ENCODE data around the gene SCGB1C2.

SCGB1C2 gene

DNA sequence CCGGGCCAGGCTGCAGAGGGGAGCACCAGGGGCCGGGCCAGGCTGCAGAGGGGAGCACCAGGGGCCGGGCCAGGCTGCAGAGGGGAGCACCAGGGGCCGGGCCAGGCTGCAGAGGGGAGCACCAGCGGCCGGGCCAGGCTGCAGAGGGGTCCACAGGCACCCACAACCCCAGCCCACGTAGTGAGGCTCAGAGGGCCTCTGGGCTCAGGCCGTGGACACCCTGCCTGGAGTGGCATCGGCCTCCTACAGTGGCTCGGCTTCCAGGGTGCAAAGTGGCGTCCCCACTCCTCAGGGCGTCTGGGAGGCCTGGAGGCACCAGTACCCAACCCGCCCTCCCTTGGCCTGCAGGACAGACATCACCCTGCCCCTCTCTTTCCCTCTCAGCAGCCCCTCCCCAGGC, 34.5 kb downstream of the SCGB1C2 start:
- Histone ChIP-seq H3K27ac (ENCODE audit: insufficient read depth in 1 of 2, low read depth in 1 of 2, low read length in 2 of 2, poor library complexity in 1 of 2, severe bottlenecking in 2 of 2) (no peak overlapping the region), H3K4me1 (ENCODE audit: control extremely low read depth in 1 of 4, control insufficient read depth in 4 of 4, insufficient read depth in 4 of 4, low read length in 3 of 4) (no peaks in the 10 kb centered on the region), H3K4me3 (ENCODE audit: control insufficient read depth in 1 of 7, extremely low read depth in 1 of 7, insufficient read depth in 4 of 7, low read depth in 2 of 7, low read length in 6 of 7) (no peak overlapping the region), H3K36me3 (ENCODE audit: control insufficient read depth in 4 of 4, insufficient read depth in 4 of 4, low read length in 3 of 4) (no peaks in the 10 kb centered on the region), H3K27me3 (replicated peaks in 2 of 5; ENCODE audit: control insufficient read depth in 4 of 5, insufficient read depth in 5 of 5, low read length in 4 of 5) (peaks cover 0 to 7% (median 0%) of the 10 kb centered on the region in 5 experiments), H3K9me3 (ENCODE audit: control extremely low read depth in 1 of 5, control insufficient read depth in 4 of 5, insufficient read depth in 2 of 5, low read depth in 1 of 5, low read length in 4 of 5) (no peaks in the 10 kb centered on the region)
- ChIA-PET CTCF (interaction anchor here (2.5 kb wide), 1 partner anchor 137 kb away, joined by 9 read pairs; no protein-coding TSS in a partner anchor), POLR2A (no interaction called here)
- WGBS (ENCODE audit: insufficient coverage) = 97% methylated on average over 11 of the region's 13 CpGs
- no peak for DNase-seq

DNA sequence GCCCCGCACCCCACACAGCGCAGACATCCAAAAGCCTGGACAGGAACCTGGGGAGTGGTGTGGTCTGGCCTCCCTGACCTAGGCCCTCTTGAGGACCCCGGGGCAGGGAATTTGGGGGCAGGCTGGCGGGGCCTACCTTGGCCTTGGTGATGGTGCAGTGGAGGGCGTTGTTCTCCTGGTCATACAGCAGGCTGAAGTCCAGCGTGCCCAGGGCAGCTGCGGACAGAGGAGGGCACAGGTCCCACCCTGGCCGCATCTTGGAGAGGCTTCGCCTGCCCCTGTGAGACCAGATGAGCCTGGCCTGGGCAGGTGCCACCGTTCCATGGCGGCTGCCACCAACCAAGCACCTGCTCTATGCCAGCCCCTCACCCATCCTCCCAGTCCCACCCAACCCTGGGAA, 35.0 kb downstream of the SCGB1C2 start:
- Histone ChIP-seq H3K4me1 (ENCODE audit: control extremely low read depth in 1 of 4, control insufficient read depth in 4 of 4, insufficient read depth in 4 of 4, low read length in 3 of 4) (no peaks in the 10 kb centered on the region), H3K4me3 (ENCODE audit: control insufficient read depth in 1 of 7, extremely low read depth in 1 of 7, insufficient read depth in 4 of 7, low read depth in 2 of 7, low read length in 6 of 7) (no peak overlapping the region), H3K9me3 (ENCODE audit: control extremely low read depth in 1 of 5, control insufficient read depth in 4 of 5, insufficient read depth in 2 of 5, low read depth in 1 of 5, low read length in 4 of 5) (no peaks in the 10 kb centered on the region), H3K27ac (ENCODE audit: insufficient read depth in 1 of 2, low read depth in 1 of 2, low read length in 2 of 2, poor library complexity in 1 of 2, severe bottlenecking in 2 of 2) (no peak overlapping the region), H3K36me3 (ENCODE audit: control insufficient read depth in 4 of 4, insufficient read depth in 4 of 4, low read length in 3 of 4) (no peaks in the 10 kb centered on the region), H3K27me3 (replicated peaks in 2 of 5; ENCODE audit: control insufficient read depth in 4 of 5, insufficient read depth in 5 of 5, low read length in 4 of 5) (peaks cover 0 to 7% (median 0%) of the 10 kb centered on the region in 5 experiments)
- WGBS (ENCODE audit: insufficient coverage) = 95% methylated on average over 6 of the region's 11 CpGs
- no peak for DNase-seq
- ChIA-PET CTCF (interaction anchor here (1.2 to 2.5 kb wide), 3 partner anchors 7 to 213 kb away, joined by 5 to 9 read pairs (median 7); no protein-coding TSS in a partner anchor), POLR2A (no interaction called here)

DNA sequence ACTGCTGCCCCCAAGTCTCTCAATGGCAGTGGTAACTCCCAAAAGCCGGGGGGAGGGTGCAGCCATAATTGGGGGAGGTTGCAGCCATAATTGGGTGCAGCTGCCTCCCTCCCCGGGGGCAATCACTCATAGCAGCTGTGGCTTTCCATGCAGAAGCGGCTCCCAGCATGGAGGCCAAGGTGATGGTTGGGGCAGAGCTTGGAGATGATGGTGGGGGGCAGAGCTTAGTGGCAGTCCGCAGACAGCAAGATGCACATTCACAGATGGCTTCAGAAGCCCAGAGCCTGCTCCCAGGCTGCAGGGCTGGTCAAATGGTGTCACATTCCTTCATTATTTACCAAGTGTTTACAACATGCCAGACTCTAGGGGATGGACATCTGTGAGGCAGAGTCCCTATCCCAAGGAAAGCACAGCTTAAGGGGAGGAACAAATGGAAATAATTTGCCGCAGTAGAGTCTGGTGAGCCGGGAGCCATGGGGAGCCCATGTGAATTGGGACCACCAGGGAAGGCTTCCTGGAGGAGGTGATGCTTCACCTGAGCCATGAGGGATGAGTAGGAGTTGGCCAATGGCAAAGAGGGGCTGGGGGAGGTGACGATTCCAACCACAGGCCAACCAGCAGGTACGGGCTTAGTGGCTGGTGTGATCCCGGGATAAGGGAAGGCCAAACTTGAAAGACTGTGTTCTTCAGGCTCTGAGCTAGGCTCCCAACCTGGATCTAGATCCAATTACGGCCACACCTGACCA, 36.0 kb downstream of the SCGB1C2 start:
- DNase-seq = no peak
- no peak overlapping the region for H3K27ac ChIP-seq (ENCODE audit: insufficient read depth in 1 of 2, low read depth in 1 of 2, low read length in 2 of 2, poor library complexity in 1 of 2, severe bottlenecking in 2 of 2)
- H3K4me3 ChIP-seq (ENCODE audit: control insufficient read depth in 1 of 7, extremely low read depth in 1 of 7, insufficient read depth in 4 of 7, low read depth in 2 of 7, low read length in 6 of 7) = no peak overlapping the region
- H3K4me1 ChIP-seq (ENCODE audit: control extremely low read depth in 1 of 4, control insufficient read depth in 4 of 4, insufficient read depth in 4 of 4, low read length in 3 of 4) = no peaks in the 10 kb centered on the region
- peaks cover 0 to 11% (median 5%) of the 10 kb centered on the region in 5 experiments for H3K27me3 ChIP-seq (replicated peaks in 2 of 5; ENCODE audit: control insufficient read depth in 4 of 5, insufficient read depth in 5 of 5, low read length in 4 of 5)
- no peaks in the 10 kb centered on the region for H3K9me3 ChIP-seq (ENCODE audit: control extremely low read depth in 1 of 5, control insufficient read depth in 4 of 5, insufficient read depth in 2 of 5, low read depth in 1 of 5, low read length in 4 of 5)
- no peaks in the 10 kb centered on the region for H3K36me3 ChIP-seq (ENCODE audit: control insufficient read depth in 4 of 4, insufficient read depth in 4 of 4, low read length in 3 of 4)
- POLR2A ChIA-PET = no interaction called here
- CTCF ChIA-PET = interaction anchor here (1.0 to 2.5 kb wide), 7 partner anchors 8 to 212 kb away, joined by 3 to 9 read pairs (median 5); no protein-coding TSS in a partner anchor
- 92% methylated on average over 7 of the region's 10 CpGs for WGBS (ENCODE audit: insufficient coverage)

DNA sequence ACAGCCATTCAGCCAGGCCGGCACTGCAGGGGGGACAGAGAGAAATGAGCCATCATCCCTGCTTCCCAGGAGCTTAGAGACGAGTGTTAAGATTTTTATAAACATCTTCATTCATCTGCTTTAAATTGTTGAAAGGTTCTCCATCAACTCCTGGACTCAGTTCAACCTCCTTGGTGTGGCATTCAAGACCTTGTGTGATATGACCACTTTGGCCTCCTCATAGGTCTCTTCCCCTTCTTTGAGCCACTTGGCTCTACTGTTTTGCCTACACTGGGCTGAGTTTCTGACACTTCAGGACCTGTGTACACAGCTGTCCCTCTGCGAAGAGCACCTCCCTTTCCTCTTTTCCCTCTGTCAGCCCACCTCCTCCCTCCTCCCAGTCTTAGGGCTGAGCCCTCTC, 39.8 kb downstream of the SCGB1C2 start:
- no peak for DNase-seq
- Histone ChIP-seq H3K4me3 (ENCODE audit: control insufficient read depth in 1 of 7, extremely low read depth in 1 of 7, insufficient read depth in 4 of 7, low read depth in 2 of 7, low read length in 6 of 7) (no peak overlapping the region), H3K27ac (ENCODE audit: insufficient read depth in 1 of 2, low read depth in 1 of 2, low read length in 2 of 2, poor library complexity in 1 of 2, severe bottlenecking in 2 of 2) (no peak overlapping the region), H3K27me3 (replicated peaks in 2 of 5; ENCODE audit: control insufficient read depth in 4 of 5, insufficient read depth in 5 of 5, low read length in 4 of 5) (peaks cover 0 to 47% (median 22%) of the 10 kb centered on the region in 5 experiments), H3K4me1 (ENCODE audit: control extremely low read depth in 1 of 4, control insufficient read depth in 4 of 4, insufficient read depth in 4 of 4, low read length in 3 of 4) (peaks cover 0 to 19% (median 9%) of the 10 kb centered on the region in 4 experiments), H3K36me3 (ENCODE audit: control insufficient read depth in 4 of 4, insufficient read depth in 4 of 4, low read length in 3 of 4) (no peaks in the 10 kb centered on the region), H3K9me3 (ENCODE audit: control extremely low read depth in 1 of 5, control insufficient read depth in 4 of 5, insufficient read depth in 2 of 5, low read depth in 1 of 5, low read length in 4 of 5) (no peaks in the 10 kb centered on the region)
- 100% methylated on average over 2 of the region's 3 CpGs for WGBS (ENCODE audit: insufficient coverage)
- ChIA-PET CTCF (interaction anchor here (1.6 kb wide), 1 partner anchor 131 kb away, joined by 7 read pairs; no protein-coding TSS in a partner anchor), POLR2A (interaction anchor here (0.7 kb wide), 1 partner anchor 166 kb away, joined by 3 read pairs; no protein-coding TSS in a partner anchor)

DNA sequence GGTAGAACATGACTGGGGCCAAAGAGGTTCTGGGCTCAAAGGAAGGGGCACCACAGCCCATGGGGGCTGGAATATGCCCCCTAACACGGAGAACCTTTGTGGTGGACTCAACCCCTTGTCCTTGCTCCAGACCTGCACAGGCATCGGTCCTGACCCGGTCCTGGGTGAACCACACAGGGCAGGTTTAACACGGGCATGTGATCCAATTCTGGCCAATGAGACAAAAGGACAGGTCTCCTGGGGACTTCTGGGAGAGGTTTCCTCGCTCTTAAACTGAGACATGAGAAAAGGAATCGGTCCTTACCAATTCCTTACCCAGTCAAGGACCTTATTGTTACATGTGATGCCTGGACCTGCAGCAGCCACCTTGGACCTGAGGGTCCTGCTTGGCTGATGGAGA, 40.4 kb downstream of the SCGB1C2 start:
- no peak overlapping the region for H3K4me3 ChIP-seq (ENCODE audit: control insufficient read depth in 1 of 7, extremely low read depth in 1 of 7, insufficient read depth in 4 of 7, low read depth in 2 of 7, low read length in 6 of 7)
- H3K4me1 ChIP-seq (ENCODE audit: control extremely low read depth in 1 of 4, control insufficient read depth in 4 of 4, insufficient read depth in 4 of 4, low read length in 3 of 4) = peaks cover 0 to 19% (median 9%) of the 10 kb centered on the region in 4 experiments
- CTCF ChIA-PET = no interaction called here
- peaks cover 0 to 53% (median 26%) of the 10 kb centered on the region in 5 experiments for H3K27me3 ChIP-seq (replicated peaks in 2 of 5; ENCODE audit: control insufficient read depth in 4 of 5, insufficient read depth in 5 of 5, low read length in 4 of 5)
- DNase-seq = no peak
- 99% methylated on average over 6 of the region's 6 CpGs for WGBS (ENCODE audit: insufficient coverage)
- H3K27ac ChIP-seq (ENCODE audit: insufficient read depth in 1 of 2, low read depth in 1 of 2, low read length in 2 of 2, poor library complexity in 1 of 2, severe bottlenecking in 2 of 2) = no peak overlapping the region
- H3K36me3 ChIP-seq (ENCODE audit: control insufficient read depth in 4 of 4, insufficient read depth in 4 of 4, low read length in 3 of 4) = no peaks in the 10 kb centered on the region
- POLR2A ChIA-PET = no interaction called here
- no peaks in the 10 kb centered on the region for H3K9me3 ChIP-seq (ENCODE audit: control extremely low read depth in 1 of 5, control insufficient read depth in 4 of 5, insufficient read depth in 2 of 5, low read depth in 1 of 5, low read length in 4 of 5)

DNA sequence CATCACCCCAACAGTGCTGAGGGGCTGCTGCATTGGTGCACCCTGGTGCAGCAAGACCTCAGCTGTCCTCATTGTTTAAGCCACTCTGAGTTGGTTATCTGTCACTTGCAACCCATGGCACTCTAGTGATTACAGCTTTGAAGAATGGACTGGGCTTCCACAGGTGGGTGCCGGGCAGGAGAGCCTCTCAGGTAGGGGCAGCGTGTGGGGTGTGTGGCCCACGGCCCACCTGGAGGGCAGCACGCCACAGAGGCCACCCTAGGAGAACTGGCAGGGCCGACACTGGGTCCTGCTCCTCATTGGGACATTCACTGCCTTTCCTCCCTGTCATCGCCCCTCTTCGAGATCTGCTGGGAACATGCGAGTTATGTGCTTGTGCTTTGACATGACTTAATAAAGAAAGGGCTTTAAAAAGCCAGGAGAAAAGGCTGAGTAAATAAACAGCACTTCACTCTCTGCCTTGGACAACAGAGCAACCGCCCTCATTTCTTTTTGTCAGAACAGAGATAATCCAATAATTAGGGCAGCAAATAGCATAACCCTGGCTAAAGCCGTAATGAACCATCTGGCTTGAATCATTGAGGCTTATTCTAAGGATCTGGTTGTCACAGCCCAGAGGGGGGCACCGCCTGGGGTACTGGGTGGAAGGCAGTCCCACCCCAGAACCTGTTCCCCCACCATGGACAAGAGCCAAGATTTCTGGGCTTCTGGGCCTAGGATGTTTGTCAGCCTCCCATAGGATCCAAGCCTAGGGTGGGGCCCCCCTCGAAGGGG, 41.1 kb downstream of the SCGB1C2 start:
- peaks cover 0 to 19% (median 9%) of the 10 kb centered on the region in 4 experiments for H3K4me1 ChIP-seq (ENCODE audit: control extremely low read depth in 1 of 4, control insufficient read depth in 4 of 4, insufficient read depth in 4 of 4, low read length in 3 of 4)
- no peak overlapping the region for H3K4me3 ChIP-seq (ENCODE audit: control insufficient read depth in 1 of 7, extremely low read depth in 1 of 7, insufficient read depth in 4 of 7, low read depth in 2 of 7, low read length in 6 of 7)
- H3K27me3 ChIP-seq (replicated peaks in 2 of 5; ENCODE audit: control insufficient read depth in 4 of 5, insufficient read depth in 5 of 5, low read length in 4 of 5) = peaks cover 0 to 59% (median 30%) of the 10 kb centered on the region in 5 experiments
- CTCF ChIA-PET = no interaction called here
- 99% methylated on average over 9 of the region's 12 CpGs for WGBS (ENCODE audit: insufficient coverage)
- no peaks in the 10 kb centered on the region for H3K36me3 ChIP-seq (ENCODE audit: control insufficient read depth in 4 of 4, insufficient read depth in 4 of 4, low read length in 3 of 4)
- no peaks in the 10 kb centered on the region for H3K9me3 ChIP-seq (ENCODE audit: control extremely low read depth in 1 of 5, control insufficient read depth in 4 of 5, insufficient read depth in 2 of 5, low read depth in 1 of 5, low read length in 4 of 5)
- DNase-seq = no peak
- no peak overlapping the region for H3K27ac ChIP-seq (ENCODE audit: insufficient read depth in 1 of 2, low read depth in 1 of 2, low read length in 2 of 2, poor library complexity in 1 of 2, severe bottlenecking in 2 of 2)
- POLR2A ChIA-PET = no interaction called here

DNA sequence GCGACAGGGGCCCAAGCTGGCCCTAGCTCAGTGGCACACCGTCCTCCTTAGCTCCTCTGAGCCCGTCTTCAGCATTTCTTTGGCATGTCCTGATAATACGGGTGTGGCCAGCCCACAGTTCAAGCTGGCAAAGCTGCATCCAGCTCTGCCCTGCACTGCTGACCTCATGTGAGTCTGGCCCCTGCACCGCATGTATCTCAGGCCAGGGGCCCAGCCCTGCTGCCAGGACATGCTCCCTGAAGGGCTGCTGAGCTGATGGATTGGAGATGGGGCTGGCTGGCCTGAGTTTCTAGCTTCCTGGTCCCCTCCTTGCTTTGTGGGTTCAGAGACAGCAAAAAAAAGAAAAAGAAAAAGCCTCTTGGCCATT, 41.7 kb downstream of the SCGB1C2 start:
- CTCF ChIA-PET = interaction anchor here (1.8 kb wide), 1 partner anchor 14 kb away, joined by 6 read pairs; no protein-coding TSS in a partner anchor
- POLR2A ChIA-PET = no interaction called here
- peaks cover 0 to 22% (median 9%) of the 10 kb centered on the region in 4 experiments for H3K4me1 ChIP-seq (ENCODE audit: control extremely low read depth in 1 of 4, control insufficient read depth in 4 of 4, insufficient read depth in 4 of 4, low read length in 3 of 4)
- H3K27me3 ChIP-seq (replicated peaks in 2 of 5; ENCODE audit: control insufficient read depth in 4 of 5, insufficient read depth in 5 of 5, low read length in 4 of 5) = peaks cover 0 to 61% (median 28%) of the 10 kb centered on the region in 5 experiments
- no peaks in the 10 kb centered on the region for H3K36me3 ChIP-seq (ENCODE audit: control insufficient read depth in 4 of 4, insufficient read depth in 4 of 4, low read length in 3 of 4)
- H3K9me3 ChIP-seq (ENCODE audit: control extremely low read depth in 1 of 5, control insufficient read depth in 4 of 5, insufficient read depth in 2 of 5, low read depth in 1 of 5, low read length in 4 of 5) = no peaks in the 10 kb centered on the region
- H3K27ac ChIP-seq (ENCODE audit: insufficient read depth in 1 of 2, low read depth in 1 of 2, low read length in 2 of 2, poor library complexity in 1 of 2, severe bottlenecking in 2 of 2) = no peak overlapping the region
- H3K4me3 ChIP-seq (ENCODE audit: control insufficient read depth in 1 of 7, extremely low read depth in 1 of 7, insufficient read depth in 4 of 7, low read depth in 2 of 7, low read length in 6 of 7) = no peak overlapping the region
- 78% methylated on average over 5 of the region's 5 CpGs for WGBS (ENCODE audit: insufficient coverage)
- no peak for DNase-seq
